HG03196 (cell line): ENCODE results near the gene STX2.
"Not testable (repeated sequence)": the region's sequence is repeated elsewhere in the genome, so short reads cannot be mapped to it uniquely, and the experiment has no call there.

Experiments
- ATAC-seq: cut with Tn5 transposase; IDR thresholded peaks from one replicate; pipeline ENCODE4 v1.9.1; 2021; ENCODE audit not compliant: unreplicated experiment

STX2 gene

DNA sequence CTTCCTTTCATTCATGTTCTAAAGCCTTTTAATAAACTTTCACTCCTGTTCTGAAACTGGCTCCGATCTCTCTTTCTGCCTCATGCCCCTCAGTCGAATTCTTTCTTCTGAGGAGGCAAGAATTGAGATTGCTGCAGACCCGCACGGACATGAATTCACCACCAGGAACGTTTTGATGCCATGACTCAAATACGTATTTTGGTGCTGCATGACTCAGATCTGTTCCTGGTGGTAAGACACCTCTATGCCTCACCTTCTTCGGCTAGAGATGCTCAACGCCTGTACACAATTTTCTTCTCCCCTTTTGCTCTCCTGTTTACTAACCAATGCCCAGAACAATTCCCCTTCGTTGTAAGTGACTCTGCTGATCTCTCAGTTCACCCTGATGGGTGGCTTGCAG is 70.9 kb downstream of the STX2 start:
- ATAC-seq = no peak

DNA sequence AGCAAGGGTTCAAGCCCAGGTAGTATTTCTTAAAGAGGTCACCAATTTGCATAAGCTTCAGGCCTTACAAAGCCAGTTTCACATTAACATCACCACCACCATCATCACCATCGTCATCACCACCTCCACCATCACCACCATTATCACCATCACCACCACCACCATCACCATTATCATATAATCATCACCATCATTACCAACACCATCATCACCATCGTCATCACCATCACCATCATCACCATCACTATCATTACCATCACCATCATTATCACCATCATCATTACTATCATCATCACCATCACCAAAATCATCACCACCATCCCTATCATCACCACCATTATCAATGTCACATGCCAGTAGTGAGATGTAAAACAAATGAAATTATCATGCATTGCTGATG is 72.6 kb downstream of the STX2 start:
- ATAC-seq = no peak

DNA sequence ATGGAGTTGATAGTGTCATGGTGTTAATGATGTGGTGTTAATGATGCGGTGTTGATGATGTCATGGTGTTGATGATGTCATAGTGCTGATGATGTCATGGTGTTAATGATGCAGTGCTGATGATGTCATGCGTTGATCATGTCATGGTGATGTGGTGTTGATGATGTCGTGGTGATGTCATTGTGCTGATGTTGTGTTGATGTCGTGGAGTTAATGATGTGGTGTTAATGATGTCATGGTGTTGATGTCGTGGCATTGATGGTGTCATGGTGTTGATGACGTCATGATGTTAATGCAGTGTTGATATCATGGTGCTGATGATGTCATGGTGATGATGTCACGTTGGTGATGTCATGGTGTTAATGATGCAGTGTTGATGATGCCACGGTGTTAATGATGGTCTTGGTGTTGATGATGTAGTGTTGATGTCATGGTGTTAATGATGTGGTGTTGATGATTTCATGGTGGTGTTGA is 73.8 kb downstream of the STX2 start:
- no peak for ATAC-seq

DNA sequence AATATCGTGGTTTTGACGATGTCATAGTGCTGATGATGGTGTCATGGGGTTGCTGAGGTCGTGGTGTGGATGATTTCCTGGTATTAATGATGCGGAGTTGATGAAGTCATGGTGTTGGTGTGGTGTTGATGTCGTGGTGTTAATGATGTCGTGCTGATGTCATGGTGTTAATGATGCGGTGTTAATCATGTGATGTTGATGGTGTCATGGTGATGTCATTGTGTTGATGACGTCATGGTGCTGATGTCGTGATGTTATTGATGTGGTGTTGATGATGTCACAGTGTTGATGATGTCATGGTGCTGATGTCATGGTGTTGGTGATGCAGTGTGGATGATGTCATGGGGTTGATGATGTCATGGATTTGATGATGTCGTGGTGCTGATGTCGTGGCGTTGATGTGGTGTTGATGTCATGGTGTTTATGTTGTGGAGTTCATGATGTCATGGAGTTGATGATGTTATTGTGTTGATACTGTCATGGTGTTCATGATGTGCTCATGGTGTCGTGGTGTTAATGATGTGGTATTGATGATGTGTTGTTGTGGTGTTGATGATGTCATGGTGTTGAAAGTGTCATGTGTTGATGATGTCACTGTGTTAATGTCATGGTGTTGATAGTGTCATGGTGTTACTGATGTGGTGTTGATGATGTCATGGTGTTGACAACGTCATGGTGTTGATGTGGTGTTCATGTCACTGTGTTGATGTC is 74.4 kb downstream of the STX2 start:
- ATAC-seq = no peak

DNA sequence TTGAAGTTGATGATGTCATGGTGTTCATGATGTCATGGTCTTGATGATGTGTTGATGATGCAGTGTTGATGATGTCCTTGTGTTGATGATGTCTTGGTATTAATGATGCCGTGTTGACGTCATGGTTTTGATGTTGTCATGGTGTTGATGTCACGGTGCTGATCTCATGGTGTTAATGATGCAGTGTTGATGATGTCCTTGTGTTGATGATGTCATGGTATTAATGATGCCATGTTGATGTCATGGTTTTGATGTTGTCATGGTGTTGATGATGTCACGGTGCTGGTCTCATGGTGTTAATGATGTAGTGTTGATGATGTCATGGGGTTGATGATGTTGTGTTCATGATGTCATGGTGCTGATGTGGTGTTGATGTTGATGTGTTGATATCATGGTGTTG is 75.0 kb downstream of the STX2 start:
- ATAC-seq = no peak

DNA sequence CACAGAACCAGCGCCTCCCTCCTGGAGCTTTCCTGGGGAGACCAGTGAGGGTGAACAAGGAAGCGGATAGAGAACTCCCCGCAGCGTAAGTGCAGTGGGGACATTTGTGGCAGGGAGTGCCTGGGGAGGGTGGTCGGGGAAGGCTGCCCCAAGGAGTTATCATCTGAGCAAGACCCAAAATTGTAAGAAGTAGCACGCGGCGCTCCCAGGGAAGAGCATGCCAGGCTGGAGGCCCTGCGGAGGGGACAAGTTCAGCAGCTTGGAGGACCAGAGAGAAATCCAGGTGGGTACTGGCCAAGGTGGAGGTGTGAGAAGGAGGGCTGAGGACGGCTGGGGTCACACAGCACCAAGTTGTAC is 76.8 kb downstream of the STX2 start:
- no peak for ATAC-seq

DNA sequence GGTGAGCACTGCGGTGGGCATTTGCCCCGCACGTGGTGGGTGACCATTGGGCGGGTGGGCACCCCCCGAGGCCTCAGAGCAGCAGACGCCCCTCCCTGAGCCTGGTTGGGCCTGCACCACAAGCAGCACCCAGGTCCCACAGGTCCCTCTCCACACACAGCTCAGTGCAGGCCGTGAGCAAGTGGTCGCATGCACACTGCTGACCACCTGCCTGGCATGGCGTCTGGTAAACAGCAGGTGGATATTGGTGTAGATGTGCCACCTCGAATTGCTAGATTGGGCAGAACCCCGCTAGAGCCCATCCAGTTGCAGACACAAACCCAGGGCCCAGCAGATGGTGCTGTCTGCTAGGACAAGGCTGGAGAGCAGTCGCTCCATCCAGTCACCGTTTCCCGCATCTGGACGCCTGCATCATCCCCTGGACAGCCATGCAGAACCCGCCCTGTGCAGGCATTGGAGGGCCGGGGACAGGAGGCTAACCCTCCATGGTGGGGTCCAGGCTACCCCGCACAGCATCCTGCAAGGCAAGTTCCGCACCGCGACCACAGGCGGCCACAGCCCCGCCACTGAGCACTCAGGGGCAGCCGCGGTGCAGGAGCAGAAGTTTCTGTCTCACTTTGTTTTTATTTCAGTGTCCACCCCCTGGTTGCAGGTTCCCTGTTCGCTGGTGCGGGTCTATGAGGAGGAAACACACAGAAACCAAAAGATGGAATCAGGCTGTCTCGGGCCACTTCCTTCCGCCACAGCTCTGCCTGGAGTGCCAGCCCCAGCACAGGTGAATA is 77.3 kb downstream of the STX2 start:
- ATAC-seq = no peak

DNA sequence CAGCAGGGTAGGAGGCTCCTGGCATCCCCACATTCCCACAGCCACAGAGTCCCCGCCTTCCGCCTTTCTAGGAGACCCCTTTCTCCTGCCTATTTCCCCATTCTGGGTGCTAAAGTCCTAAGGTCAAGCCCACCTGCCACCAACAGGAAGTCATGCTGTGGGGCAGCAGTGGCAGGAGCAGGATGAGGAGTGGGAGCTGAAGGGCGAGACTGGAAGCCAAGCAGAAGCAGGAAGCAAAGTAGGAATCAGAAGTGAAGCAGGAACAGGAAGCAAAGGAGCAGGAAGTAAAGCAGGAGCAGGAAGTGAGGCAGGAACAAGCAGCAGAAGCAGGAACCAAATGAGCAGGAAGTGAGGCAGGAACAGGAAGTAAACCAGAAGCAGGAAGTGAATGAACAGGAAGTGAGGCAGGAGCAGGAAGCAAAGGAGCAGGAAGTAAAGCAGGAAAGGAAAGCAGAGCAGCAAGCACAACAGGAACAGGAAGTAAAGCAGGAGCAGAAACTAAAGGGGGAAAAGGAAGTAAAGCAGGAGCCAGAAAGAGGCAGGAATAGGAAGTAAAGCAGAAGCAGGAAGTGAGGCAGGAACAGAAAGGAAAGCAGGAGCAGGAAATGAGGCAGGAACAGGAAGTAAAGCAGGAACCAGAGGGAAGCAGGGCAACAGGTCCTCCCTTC is 84.7 kb downstream of the STX2 start:
- no peak for ATAC-seq

DNA sequence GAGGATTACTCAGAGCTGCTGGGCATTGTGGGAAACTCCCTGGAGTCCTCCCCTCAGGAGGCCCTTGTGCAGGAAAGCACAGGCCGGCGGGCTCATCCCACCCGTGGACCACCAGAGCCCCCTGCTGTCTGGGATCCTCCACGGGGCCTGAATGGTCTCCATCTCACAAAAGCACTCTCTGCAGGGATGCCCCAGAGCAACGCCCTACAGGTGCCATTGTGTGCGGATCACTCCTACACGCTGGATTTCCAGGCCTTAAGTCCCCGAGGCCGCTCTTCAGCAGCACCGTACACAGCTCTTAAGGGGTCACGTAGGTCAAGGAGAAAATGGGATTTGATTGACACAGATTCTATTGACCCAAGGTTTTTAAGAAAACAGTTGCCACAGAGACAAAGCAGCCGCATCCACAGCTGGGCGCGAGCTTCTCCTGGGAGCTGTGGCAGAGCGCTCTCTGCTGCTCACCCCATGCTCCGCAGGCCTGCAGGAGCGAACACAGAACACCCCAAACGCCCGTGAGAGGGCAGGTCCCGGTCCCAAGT is 86.3 kb downstream of the STX2 start:
- no peak for ATAC-seq

DNA sequence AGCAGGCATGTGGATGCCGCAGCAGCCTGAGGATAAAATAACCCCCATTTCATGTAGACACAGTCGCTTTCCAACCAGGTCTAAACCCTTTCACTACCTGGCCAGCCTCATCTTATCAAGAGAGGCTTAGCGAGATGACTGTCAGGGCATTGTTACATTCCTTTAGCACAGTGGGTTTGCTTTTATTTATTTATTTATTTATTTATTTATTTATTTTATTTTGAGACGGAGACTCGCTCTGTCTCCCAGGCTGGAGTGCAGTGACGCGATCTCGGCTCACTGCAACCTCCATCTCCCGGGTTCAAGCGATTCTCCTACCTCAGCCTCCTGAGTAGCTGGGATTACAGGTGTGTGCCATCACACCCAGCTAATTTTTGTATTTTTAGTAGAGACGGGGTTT is 87.0 kb downstream of the STX2 start:
- not testable (repeated sequence) for ATAC-seq

DNA sequence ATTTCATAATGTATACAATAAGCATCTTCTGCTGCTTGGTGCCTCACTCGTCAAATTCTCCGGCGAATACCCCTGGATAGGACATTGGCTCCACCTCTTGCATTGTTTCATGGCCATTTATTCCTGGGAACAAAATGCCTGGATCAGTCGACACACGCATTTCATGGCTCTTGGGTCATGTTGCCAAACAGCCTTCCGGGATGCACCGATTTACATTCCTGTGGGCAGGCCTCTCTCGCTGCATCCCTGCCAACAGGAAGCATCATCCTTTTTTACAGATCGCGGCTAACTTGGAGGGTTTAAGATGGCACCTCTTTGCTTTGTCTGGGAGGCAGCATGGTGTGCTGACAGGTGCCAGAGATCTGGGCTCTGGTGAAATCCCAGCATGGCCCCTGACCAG is 90.3 kb downstream of the STX2 start:
- no peak for ATAC-seq

DNA sequence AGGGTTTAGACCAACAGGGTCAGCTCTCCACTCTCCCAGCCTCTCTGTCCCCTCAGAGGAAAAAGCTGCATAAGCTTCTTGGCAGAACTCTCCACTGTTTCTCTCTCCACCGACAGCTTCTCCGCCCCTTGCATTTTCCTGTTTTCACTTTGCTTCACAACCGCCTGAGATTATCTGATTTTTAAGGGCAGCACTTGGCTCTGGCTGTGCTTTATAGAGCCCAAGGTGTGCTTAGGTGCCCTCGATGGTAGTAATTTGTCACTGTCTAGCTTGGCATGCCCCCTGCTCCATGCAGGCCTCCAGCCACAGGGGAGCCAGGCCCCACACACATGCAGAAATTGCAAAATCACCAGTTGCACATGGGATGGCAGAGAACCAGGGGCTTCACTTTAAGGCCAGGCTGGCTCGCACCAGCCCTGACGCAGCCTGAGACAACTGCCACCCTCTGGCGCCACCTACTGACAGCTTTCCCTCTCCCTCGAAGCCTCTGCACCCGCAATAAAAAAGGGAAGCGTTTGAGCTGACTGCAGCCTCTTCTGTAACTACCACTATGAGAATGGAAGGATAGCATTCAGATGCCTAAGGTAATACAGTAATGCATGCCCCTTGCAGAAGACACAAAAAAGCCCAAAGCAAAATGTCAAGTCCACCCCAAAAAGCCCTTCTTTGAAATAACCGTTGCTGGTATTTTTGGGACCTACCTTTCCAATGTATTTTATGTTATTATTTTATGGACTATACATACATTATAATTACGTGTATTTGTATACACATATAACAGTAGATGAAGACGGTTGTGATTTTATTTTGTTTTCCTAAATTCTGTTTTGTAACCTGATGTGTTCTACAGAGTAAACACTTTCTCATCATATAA is 90.9 kb downstream of the STX2 start:
- ATAC-seq = peak; percentile 77

DNA sequence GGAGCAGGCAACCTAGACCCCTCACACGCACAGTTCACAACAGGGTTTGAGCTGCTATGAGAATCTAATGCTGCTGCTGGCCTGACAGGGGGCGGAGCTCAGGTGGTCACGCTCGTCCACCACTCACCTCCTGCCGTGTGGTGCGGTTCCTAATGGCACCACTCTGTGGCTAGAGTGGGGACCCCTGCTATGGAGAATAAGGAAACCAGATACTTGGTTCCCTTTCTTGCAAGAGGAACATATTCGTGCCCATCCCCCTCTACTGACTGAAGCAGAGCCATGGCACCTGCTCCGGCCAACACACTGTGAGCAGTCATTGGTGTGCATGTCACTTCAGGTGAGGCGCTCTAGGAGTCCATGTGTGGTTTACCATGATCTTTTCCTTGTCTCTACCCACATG is 92.5 kb downstream of the STX2 start:
- no peak for ATAC-seq

DNA sequence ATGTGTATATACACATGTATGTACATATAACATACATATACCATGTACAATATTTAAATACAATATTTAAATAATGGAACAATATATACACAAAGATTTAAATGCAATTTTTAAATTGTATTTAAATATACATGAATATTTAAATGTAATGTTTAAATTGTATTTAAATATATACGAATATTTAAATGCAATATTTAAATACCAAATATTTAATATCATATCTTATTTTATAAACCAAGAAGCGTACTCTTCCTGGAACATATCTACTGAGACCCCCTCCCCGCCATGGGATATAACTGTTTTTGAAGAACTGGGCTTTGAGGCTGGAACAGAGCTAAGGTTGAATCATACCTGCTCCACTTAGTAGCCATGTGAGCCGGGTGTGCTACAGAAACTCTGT is 93.1 kb downstream of the STX2 start:
- ATAC-seq = no peak

DNA sequence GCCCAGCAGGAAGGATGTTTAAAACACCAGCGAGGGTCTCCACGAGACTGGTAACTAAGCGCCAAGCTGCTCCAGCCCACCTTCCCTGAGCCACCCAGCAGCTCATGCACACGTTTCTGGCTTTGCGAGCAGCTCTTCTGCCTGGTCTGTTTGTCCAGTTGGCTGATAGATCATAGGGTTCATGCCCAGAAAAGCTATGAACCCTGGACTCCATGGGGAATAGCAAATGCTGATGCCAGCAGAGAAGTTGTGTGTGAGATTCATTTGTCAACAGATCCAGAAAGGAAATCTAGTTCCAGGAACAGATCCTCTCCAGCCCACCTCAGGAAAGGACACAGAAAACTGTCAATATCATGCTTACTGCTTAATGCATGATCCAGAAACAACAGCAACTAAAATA is 94.8 kb downstream of the STX2 start:
- no peak for ATAC-seq

DNA sequence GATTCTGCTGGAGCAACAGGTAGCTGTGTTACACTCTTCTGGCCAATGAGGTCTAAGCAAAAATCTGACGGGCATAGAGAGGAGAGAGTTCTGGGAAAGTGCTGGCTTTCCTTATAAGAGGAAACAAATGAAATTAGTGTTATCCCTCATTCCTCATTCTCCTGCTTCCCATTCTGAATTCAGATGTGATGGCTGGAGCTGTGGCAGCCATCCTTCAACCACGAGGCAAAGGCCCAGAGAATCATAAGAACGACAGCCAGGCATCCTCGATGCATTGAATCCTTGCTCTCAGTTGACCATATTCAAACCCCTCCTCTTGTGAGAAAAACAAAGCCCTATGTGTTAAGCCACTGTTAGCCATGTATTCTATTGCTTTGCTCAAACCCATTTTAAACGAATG is 95.4 kb downstream of the STX2 start:
- no peak for ATAC-seq

DNA sequence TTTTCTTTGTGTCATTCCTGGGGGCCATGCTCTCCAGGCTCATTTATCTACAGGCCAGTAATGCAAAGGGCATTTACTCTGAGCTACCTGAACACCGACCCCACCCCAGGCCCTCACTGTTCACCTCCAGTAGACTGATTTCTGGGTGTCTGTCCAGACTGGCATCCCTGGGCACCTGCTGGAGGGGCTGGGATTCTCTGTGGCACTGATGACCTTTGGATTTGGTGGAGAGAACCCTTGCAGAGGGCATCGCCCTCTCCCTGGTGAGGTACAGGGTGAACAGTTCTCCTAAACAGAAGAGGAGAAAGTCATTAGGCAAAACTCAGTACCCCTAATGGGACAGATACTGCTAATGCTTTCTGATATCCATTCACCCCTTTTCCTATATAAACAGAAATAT is 95.9 kb downstream of the STX2 start:
- ATAC-seq = no peak

DNA sequence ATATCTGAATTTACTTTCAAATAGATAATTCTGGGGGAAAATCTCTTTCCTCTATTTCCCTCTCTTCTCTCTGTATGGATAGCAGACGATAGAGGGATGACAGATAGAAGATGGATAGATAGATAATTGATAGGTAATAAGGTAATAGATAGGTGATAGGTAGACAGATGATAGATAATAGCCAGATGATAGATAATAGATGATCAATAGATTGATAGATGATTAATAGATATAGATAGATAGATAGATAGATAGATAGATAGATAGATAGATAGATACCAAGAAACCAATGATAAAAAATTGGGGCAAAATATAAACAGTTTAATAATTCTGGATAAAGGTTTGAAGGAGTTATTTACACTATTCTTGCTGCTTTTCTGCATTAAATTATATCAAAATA is 96.3 kb downstream of the STX2 start:
- ATAC-seq = no peak

DNA sequence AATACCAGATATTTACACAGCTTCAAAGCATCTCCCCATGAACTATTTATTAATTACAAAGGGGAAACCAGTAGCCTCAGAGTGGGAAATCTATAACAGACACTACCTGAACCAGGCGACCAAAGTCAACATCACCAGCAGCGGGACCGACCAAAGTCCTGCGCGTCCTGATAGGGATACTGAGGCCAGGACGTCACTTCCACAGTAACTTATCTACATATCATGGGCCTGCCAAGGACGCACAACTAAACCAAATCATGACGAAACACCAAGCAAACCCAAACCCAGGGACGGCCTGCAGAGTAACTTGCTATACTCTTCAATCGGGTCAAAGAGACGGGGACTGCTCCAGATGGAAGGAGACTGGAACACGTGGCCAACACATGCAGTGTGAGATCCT is 96.9 kb downstream of the STX2 start:
- ATAC-seq = no peak
